ENCODE measurements around the gene NPBWR2. TPM values are rescaled to one million over a fixed set of nuclear protein-coding genes. Genes with fewer than 3 reads are reported as not detected.

Gene NPBWR2
- polyA plus RNA-seq, 1 of the 3 experiments (the other 2 are of a cell fraction), result not detected

DNA sequence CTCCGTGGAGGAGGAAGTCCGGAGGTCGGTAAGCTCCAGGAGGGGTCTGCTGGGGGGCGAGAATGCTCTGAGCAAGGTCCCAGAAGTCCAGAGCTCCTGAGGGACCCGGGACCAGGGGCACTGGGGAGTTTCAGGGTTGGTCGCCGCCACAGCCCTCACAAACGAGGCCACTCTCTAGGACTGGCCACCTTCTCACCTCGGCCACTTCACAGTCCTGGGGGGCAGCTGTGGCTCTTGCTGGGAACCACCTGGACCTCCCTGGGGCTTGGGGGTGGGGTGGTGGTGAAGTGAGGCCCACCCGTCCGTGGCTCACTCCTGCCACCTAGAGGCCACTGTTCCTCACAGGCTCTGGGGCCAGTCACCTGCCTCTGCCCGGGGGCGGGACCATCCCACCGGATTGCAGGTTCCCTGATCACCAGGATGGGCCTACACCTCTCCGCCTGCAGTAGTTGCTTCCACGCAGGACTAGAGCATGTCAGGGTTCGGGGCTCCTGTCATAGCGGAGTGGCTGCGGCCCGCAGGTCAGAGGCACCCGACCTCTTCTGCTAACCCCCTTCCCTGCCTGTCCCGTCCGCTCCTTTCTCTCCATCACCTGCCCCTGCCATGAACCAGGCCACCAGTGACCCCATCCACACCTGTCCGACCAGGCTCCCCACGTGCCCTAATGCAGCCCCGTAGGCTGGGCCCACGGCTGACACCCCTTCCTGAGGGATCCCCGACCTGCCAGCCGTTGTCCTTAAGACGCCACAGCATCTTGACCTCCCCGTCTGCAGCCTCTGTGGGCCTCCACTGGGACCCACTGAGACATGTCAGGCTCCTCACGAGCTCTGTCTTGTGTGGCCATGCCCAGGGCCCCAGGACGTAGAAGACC, 49.5 kb downstream of the NPBWR2 start (continued):
- TF ChIP-seq POLR2AphosphoS5 (IDR thresholded peaks at IDR 0.05; ENCODE audit: low read depth, low read length), result no peak

DNA sequence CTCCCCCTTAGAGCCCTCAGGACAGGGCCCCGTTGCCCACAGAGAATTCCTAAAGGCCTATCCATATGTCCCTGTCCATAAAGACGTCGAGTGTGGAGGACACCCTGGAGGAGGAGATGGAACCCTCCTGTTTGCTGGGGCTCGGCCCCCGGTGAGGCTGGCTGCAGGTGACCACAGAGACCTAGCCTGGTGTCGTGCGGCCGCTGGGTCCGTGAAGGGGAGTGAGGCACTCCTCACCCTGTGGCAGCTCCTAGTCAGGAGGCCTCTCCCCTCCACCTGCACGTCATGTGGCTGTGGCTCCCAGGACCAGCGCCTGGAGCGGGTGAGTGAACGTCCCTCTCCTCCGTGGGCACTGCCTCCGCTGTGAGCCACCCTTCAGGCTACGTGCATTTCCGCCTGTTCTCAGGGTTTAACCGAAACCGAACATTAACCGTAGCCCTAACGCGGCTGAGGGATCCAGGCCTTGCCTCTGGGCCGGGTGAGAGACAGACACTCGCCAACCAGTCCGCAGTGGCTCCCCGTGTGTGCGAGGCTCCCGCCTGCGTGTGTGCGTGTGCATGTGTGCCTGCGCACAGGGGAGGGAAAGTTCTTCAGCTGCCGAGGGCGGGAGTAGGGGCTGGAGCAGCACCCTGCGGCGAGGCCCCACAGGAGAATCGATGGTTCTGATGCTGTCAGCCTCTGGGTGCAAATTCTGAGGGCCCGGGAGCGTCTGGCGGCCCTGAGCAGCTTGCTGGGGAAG, 50.3 kb downstream of the NPBWR2 start:
- POLR2A ChIA-PET, result interaction anchor here (0.8 kb wide), 1 partner anchor 76 kb away, joined by 3 read pairs; the partner anchor contains the start of gene PRPF6
- 92% methylated on average over 23 of the region's 39 CpGs for WGBS (ENCODE audit: low lambda C conversion rate)

DNA sequence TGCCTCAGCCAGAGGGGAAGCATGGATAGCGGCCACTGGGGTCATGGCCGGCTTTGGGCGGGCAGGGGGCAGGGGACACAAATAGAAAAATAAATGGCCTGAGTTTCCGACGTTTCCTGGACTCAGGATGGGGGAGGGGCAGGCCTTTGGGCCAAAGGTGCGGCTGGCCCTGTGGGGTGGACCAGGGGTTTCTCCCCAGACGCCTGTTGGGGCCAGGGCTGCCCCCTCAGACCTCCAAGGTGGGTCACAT, 50.8 kb downstream of the NPBWR2 start:
- no peak overlapping the region for H3K27ac ChIP-seq (ENCODE audit: low read depth in 2 of 2, low read length in 1 of 2)
- no peaks in the 10 kb centered on the region for H3K27me3 ChIP-seq (ENCODE audit: insufficient read depth)
- H3K4me1 ChIP-seq (ENCODE audit: control insufficient read depth in 1 of 2, insufficient read depth in 2 of 2, low read depth in 1 of 2, low read length in 1 of 2), result peaks cover 0 to 10% of the 10 kb centered on the region in 2 experiments; a peak in 1 of 4 replicates
- ChIA-PET POLR2A (interaction anchor here (1.4 kb wide), 1 partner anchor 22 kb away, joined by 3 read pairs; the partner anchor contains the start of gene RGS19), CTCF (no interaction called here)
- no peak overlapping the region for H3K4me2 ChIP-seq
- no peaks in the 10 kb centered on the region for H3K36me3 ChIP-seq (replicated peaks in 1 of 2; ENCODE audit: control insufficient read depth in 1 of 2, insufficient read depth in 2 of 2, low read length in 1 of 2)
- no peaks in the 10 kb centered on the region for H3K9me2 ChIP-seq
- no peaks in the 10 kb centered on the region for H4K20me1 ChIP-seq (ENCODE audit: insufficient read depth)
- no peak overlapping the region for H2AFZ ChIP-seq (ENCODE audit: low read depth)
- no peak for DNase-seq
- H3K4me3 ChIP-seq (ENCODE audit: low read depth in 2 of 2, low read length in 1 of 2), result no peak overlapping the region
- 100% methylated on average over 3 of the region's 7 CpGs for WGBS (ENCODE audit: low lambda C conversion rate)
- H3K9ac ChIP-seq, result no peak overlapping the region
- H3K79me2 ChIP-seq (ENCODE audit: insufficient read depth), result no peaks in the 10 kb centered on the region
- no peaks in the 10 kb centered on the region for H3K9me3 ChIP-seq
- no peaks in the 10 kb centered on the region for H3F3A ChIP-seq (replicated peaks; ENCODE audit: insufficient read depth)
- TF ChIP-seq, protein P1, sequence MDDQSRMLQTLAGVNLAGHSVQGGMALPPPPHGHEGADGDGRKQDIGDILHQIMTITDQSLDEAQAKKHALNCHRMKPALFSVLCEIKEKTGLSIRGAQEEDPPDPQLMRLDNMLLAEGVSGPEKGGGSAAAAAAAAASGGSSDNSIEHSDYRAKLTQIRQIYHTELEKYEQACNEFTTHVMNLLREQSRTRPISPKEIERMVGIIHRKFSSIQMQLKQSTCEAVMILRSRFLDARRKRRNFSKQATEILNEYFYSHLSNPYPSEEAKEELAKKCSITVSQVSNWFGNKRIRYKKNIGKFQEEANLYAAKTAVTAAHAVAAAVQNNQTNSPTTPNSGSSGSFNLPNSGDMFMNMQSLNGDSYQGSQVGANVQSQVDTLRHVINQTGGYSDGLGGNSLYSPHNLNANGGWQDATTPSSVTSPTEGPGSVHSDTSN (IDR thresholded peaks at IDR 0.05), result no peak
- TF ChIP-seq EZH2phosphoT487 (IDR thresholded peaks at IDR 0.05; ENCODE audit: borderline replicate concordance, low read depth), result no peak
- no peak for TF ChIP-seq FOXM1 (IDR thresholded peaks at IDR 0.05; ENCODE audit: low read depth)
- TF ChIP-seq GABPA (IDR thresholded peaks at IDR 0.05; ENCODE audit: low read depth), result no peak
- TF ChIP-seq JUND (IDR thresholded peaks at IDR 0.05), result no peak
- no peak for TF ChIP-seq MXI1 (IDR thresholded peaks at IDR 0.05; ENCODE audit: low read depth, low read length)
- TF ChIP-seq, protein P2, sequence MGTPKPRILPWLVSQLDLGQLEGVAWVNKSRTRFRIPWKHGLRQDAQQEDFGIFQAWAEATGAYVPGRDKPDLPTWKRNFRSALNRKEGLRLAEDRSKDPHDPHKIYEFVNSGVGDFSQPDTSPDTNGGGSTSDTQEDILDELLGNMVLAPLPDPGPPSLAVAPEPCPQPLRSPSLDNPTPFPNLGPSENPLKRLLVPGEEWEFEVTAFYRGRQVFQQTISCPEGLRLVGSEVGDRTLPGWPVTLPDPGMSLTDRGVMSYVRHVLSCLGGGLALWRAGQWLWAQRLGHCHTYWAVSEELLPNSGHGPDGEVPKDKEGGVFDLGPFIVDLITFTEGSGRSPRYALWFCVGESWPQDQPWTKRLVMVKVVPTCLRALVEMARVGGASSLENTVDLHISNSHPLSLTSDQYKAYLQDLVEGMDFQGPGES (IDR thresholded peaks at IDR 0.05; ENCODE audit: low read depth, low read length), result no peak
- TF ChIP-seq FOXJ3 (CRISPR knock-in tag; IDR thresholded peaks at IDR 0.05), result no peak
- TF ChIP-seq, protein P3, sequence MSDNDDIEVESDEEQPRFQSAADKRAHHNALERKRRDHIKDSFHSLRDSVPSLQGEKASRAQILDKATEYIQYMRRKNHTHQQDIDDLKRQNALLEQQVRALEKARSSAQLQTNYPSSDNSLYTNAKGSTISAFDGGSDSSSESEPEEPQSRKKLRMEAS (IDR thresholded peaks at IDR 0.05; ENCODE audit: low read depth), result no peak

More for the DNA sequence above, 50.3 kb downstream of the NPBWR2 start:
- no peak overlapping the region for H3K9ac ChIP-seq
- no peaks in the 10 kb centered on the region for H3K36me3 ChIP-seq (replicated peaks in 1 of 2; ENCODE audit: control insufficient read depth in 1 of 2, insufficient read depth in 2 of 2, low read length in 1 of 2)
- no peak overlapping the region for H3K4me2 ChIP-seq
- H3K9me2 ChIP-seq, result no peaks in the 10 kb centered on the region
- no peaks in the 10 kb centered on the region for H3F3A ChIP-seq (replicated peaks; ENCODE audit: insufficient read depth)
- peaks cover 0 to 10% of the 10 kb centered on the region in 2 experiments; a peak in 1 of 4 replicates for H3K4me1 ChIP-seq (ENCODE audit: control insufficient read depth in 1 of 2, insufficient read depth in 2 of 2, low read depth in 1 of 2, low read length in 1 of 2)
- no peak overlapping the region for H2AFZ ChIP-seq (ENCODE audit: low read depth)
- H3K27ac ChIP-seq (ENCODE audit: low read depth in 2 of 2, low read length in 1 of 2), result no peak overlapping the region
- CTCF ChIA-PET, result interaction anchor here (0.6 to 4.6 kb wide), 21 partner anchors 8 to 182 kb away, joined by 3 to 61 read pairs (median 3); partner anchors contain the start of genes LKAAEAR1, OPRL1, PRPF6 and RGS19
- no peak for DNase-seq
- H4K20me1 ChIP-seq (ENCODE audit: insufficient read depth), result no peaks in the 10 kb centered on the region
- no peak for TF ChIP-seq TEAD4 (IDR thresholded peaks at IDR 0.05; ENCODE audit: borderline replicate concordance, insufficient read depth)
- TF ChIP-seq CHD2 (IDR thresholded peaks at IDR 0.05; ENCODE audit: low read length, partially characterized antibody), result no peak
- TF ChIP-seq, protein P2 (IDR thresholded peaks at IDR 0.05; ENCODE audit: low read depth, low read length), result no peak
- TF ChIP-seq NFIC (IDR thresholded peaks at IDR 0.05; ENCODE audit: borderline replicate concordance), result no peak
- TF ChIP-seq TAF1 (IDR thresholded peaks at IDR 0.05; ENCODE audit: borderline replicate concordance, low read depth, low read length), result no peak
- TF ChIP-seq SIN3A (IDR thresholded peaks at IDR 0.05; ENCODE audit: borderline replicate concordance, low read depth, low read length), result no peak
- TF ChIP-seq, protein P4, sequence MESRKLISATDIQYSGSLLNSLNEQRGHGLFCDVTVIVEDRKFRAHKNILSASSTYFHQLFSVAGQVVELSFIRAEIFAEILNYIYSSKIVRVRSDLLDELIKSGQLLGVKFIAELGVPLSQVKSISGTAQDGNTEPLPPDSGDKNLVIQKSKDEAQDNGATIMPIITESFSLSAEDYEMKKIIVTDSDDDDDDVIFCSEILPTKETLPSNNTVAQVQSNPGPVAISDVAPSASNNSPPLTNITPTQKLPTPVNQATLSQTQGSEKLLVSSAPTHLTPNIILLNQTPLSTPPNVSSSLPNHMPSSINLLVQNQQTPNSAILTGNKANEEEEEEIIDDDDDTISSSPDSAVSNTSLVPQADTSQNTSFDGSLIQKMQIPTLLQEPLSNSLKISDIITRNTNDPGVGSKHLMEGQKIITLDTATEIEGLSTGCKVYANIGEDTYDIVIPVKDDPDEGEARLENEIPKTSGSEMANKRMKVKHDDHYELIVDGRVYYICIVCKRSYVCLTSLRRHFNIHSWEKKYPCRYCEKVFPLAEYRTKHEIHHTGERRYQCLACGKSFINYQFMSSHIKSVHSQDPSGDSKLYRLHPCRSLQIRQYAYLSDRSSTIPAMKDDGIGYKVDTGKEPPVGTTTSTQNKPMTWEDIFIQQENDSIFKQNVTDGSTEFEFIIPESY (IDR thresholded peaks at IDR 0.05; ENCODE audit: borderline replicate concordance, low read depth), result no peak
- no peak for TF ChIP-seq TCF12 (IDR thresholded peaks at IDR 0.05)
- no peak for TF ChIP-seq MXI1 (IDR thresholded peaks at IDR 0.05; ENCODE audit: low read depth, low read length)
- no peak for TF ChIP-seq FOSL2 (IDR thresholded peaks at IDR 0.05; ENCODE audit: borderline replicate concordance, low read depth)
- no peaks in the 10 kb centered on the region for H3K79me2 ChIP-seq (ENCODE audit: insufficient read depth)
- no peaks in the 10 kb centered on the region for H3K9me3 ChIP-seq
- no peak overlapping the region for H3K4me3 ChIP-seq (ENCODE audit: low read depth in 2 of 2, low read length in 1 of 2)
- no peaks in the 10 kb centered on the region for H3K27me3 ChIP-seq (ENCODE audit: insufficient read depth)

Measured in SK-N-SH (cell line).